Stimulated activated CD4-positive, alpha-beta T cell treated with anti-CD3 and anti-CD28 coated beads, Interleukin-2, amount 100 ng/mL, for 24 hours (primary cell): ENCODE measurements around the gene DGKB.
A peak's percentile ranks its signal among the peaks of the same experiment; 100 is the strongest.
"Not testable (repeated sequence)": the region's sequence is repeated elsewhere in the genome, so short reads cannot be mapped to it uniquely, and the experiment has no call there.

ENCODE experiments used
- DNase-seq, 2 donors: peaks; one replicate each; pipeline ENCODE4 v3.0.0-alpha.2; 2020

DGKB gene

GRCh38 chr7:14552060-14552459 lies 350.5 kb downstream of the DGKB start:
- no peak for DNase-seq

- DNase-seq = no peak
Measured at GRCh38 chr7:14551310-14551709, 351.2 kb downstream of the DGKB start.

GRCh38 chr7:14542624-14543023 lies 359.9 kb downstream of the DGKB start:
- no peak for DNase-seq

- no peak for DNase-seq
Measured at GRCh38 chr7:14521183-14521582, 381.4 kb downstream of the DGKB start.

- no peak for DNase-seq
Measured at GRCh38 chr7:14510268-14510667, 392.3 kb downstream of the DGKB start.

GRCh38 chr7:14507617-14508016 lies 394.9 kb downstream of the DGKB start:
- DNase-seq = no peak

GRCh38 chr7:14505906-14506305 lies 396.6 kb downstream of the DGKB start:
- DNase-seq = no peak

- no peak for DNase-seq
Measured at GRCh38 chr7:14504134-14504533, 398.4 kb downstream of the DGKB start.

GRCh38 chr7:14503623-14504022 lies 398.9 kb downstream of the DGKB start:
- no peak for DNase-seq

- no peak for DNase-seq
Measured at GRCh38 chr7:14501436-14501835, 401.1 kb downstream of the DGKB start.

GRCh38 chr7:14497390-14497789 lies 405.2 kb downstream of the DGKB start:
- DNase-seq = no peak

- no peak for DNase-seq
Measured at GRCh38 chr7:14495633-14496032, 406.9 kb downstream of the DGKB start.

- DNase-seq = no peak
Measured at GRCh38 chr7:14487701-14488395, 414.7 kb downstream of the DGKB start.

GRCh38 chr7:14483663-14484062 lies 418.9 kb downstream of the DGKB start:
- no peak for DNase-seq

- no peak for DNase-seq
Measured at GRCh38 chr7:14480281-14480680, 422.3 kb downstream of the DGKB start.

GRCh38 chr7:14478834-14479510 lies 423.6 kb downstream of the DGKB start:
- no peak for DNase-seq

GRCh38 chr7:14461716-14462115 lies 440.8 kb downstream of the DGKB start:
- DNase-seq = not testable (repeated sequence)

GRCh38 chr7:14458846-14459245 lies 443.7 kb downstream of the DGKB start:
- not testable (repeated sequence) for DNase-seq

GRCh38 chr7:14457568-14458453 lies 444.7 kb downstream of the DGKB start:
- peak; percentile 34 to 45 for DNase-seq

- no peak for DNase-seq
Measured at GRCh38 chr7:14449291-14449690, 453.3 kb downstream of the DGKB start.

- no peak for DNase-seq
Measured at GRCh38 chr7:14446829-14447228, 455.7 kb downstream of the DGKB start.

GRCh38 chr7:14446219-14446618 lies 456.3 kb downstream of the DGKB start:
- no peak for DNase-seq

- no peak for DNase-seq
Measured at GRCh38 chr7:14438366-14438765, 464.2 kb downstream of the DGKB start.

- no peak for DNase-seq
Measured at GRCh38 chr7:14436878-14437277, 465.7 kb downstream of the DGKB start.
